Mesendoderm (in vitro differentiated cells): ENCODE data around the gene LIG1.

Source experiments
- DNase-seq: peaks from one replicate; pipeline ENCODE4 v3.0.0; 2013
- H2AK5ac ChIP-seq: 2 replicates; pipeline ENCODE4 v1.6.1; 2013; ENCODE audit warnings: low read length, inconsistent platforms
- H2BK120ac ChIP-seq: 2 replicates; pipeline ENCODE4 v1.6.1; 2013; ENCODE audit warnings: low read depth, mild to moderate bottlenecking, low read length, moderate library complexity, mixed read lengths
- H2BK15ac ChIP-seq: replicated peaks from 2 replicates; pipeline ENCODE4 v1.6.1; 2013; ENCODE audit warnings: low read depth, mild to moderate bottlenecking, moderate library complexity
- H2BK5ac ChIP-seq: 2 replicates; pipeline ENCODE4 v1.6.1; 2013; ENCODE audit warnings: low read length, inconsistent platforms
- H3K18ac ChIP-seq: 2 replicates; pipeline ENCODE4 v1.6.1; 2013; ENCODE audit warnings: mild to moderate bottlenecking, low read length, mixed read lengths
- H3K23ac ChIP-seq: one replicate; pipeline ENCODE4 v1.6.1; 2013; ENCODE audit warnings: low read length
- H3K27ac ChIP-seq: 2 replicates; pipeline ENCODE4 v1.5.1; 2013; ENCODE audit warnings: low read depth, mild to moderate bottlenecking, inconsistent platforms, low read length, moderate library complexity
- H3K27me3 ChIP-seq: 2 replicates; pipeline ENCODE4 v1.6.1; 2013; ENCODE audit warnings: low read length, control low read depth, mild to moderate bottlenecking, inconsistent platforms; ENCODE audit not compliant: insufficient read depth, poor library complexity
- H3K36me3 ChIP-seq: 2 replicates; pipeline ENCODE4 v1.6.1; 2013; ENCODE audit warnings: low read length, inconsistent platforms; ENCODE audit not compliant: control insufficient read depth, insufficient read depth
- H3K4ac ChIP-seq: one replicate; pipeline ENCODE4 v1.6.1; 2013; ENCODE audit warnings: low read depth, mild to moderate bottlenecking, low read length, moderate library complexity
- H3K4me1 ChIP-seq: 2 replicates; pipeline ENCODE4 v1.6.1; 2013; ENCODE audit warnings: low read depth, low read length, inconsistent platforms; ENCODE audit not compliant: control insufficient read depth
- H3K4me2 ChIP-seq: 2 replicates; pipeline ENCODE4 v1.6.1; 2013; ENCODE audit warnings: low read length
- H3K4me3 ChIP-seq: 2 replicates; pipeline ENCODE4 v1.5.1; 2013; ENCODE audit warnings: mild to moderate bottlenecking, low read length
- H3K56ac ChIP-seq: one replicate; pipeline ENCODE4 v1.6.1; 2013; ENCODE audit warnings: low read length
- H3K79me1 ChIP-seq: 2 replicates; pipeline ENCODE4 v1.6.1; 2013; ENCODE audit warnings: low read length, inconsistent platforms
- H3K79me2 ChIP-seq: 2 replicates; pipeline ENCODE4 v1.6.1; 2013; ENCODE audit warnings: mild to moderate bottlenecking, low read length; ENCODE audit not compliant: control insufficient read depth, insufficient read depth
- H3K9ac ChIP-seq: 2 replicates; pipeline ENCODE4 v1.6.1; 2013; ENCODE audit warnings: low read length, inconsistent platforms
- H4K5ac ChIP-seq: one replicate; pipeline ENCODE4 v1.6.1; 2013; ENCODE audit warnings: low read length
- H4K8ac ChIP-seq: one replicate; pipeline ENCODE4 v1.6.1; 2013; ENCODE audit warnings: low read depth, mild to moderate bottlenecking, control low read depth, low read length, moderate library complexity
- WGBS: extraction: QIAGEN DNeasy Blood & Tissue Kit; methylation state at CpG from one replicate; pipeline ENCODE4 v1.1.7; 2013; ENCODE audit warnings: low lambda C conversion rate, missing lambda C conversion rate; ENCODE audit not compliant: insufficient coverage; ENCODE audit errors: extremely low coverage; 5-methylcytosine and 5-hydroxymethylcytosine counted together

Gene LIG1

DNA sequence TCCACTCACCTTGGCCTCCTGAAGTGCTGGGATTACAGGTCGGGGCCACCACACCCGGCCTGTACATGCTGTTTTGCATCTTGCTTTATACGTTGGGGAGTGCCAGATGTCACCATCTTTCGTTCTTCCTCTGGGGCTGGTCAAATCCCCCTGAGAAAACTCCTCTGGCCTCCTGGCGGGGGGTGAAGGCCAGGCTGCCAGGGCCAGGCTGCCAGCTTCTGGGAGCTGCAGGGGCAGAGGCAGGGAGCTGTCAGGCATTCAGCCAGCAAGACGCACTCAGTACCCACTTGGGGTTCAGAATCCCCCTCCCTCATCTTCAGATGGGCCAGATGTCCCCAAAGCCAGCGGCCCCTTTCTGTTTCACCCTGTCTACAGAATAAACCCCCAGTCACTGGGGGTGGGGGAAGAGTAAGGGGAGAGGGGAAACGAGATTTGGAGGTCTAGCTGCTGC lies 16.4 kb upstream of the LIG1 start:
- no peak overlapping the region for H4K8ac ChIP-seq
- no peak overlapping the region for H2BK15ac ChIP-seq
- H3K79me1 ChIP-seq, result no peaks in the 10 kb centered on the region
- H2BK5ac ChIP-seq, result no peak overlapping the region
- WGBS, result no CpG with 5 or more reads among the region's 8 CpGs
- H3K4me2 ChIP-seq, result no peak overlapping the region
- H3K56ac ChIP-seq, result no peak overlapping the region
- H3K27ac ChIP-seq, result no peak overlapping the region
- no peak overlapping the region for H3K23ac ChIP-seq
- H3K27me3 ChIP-seq, result no peaks in the 10 kb centered on the region
- no peaks in the 10 kb centered on the region for H3K36me3 ChIP-seq
- H4K5ac ChIP-seq, result no peak overlapping the region
- H3K4me3 ChIP-seq, result no peak overlapping the region
- DNase-seq, result no peak
- H3K4me1 ChIP-seq, result no peaks in the 10 kb centered on the region
- H3K18ac ChIP-seq, result no peak overlapping the region
- H2BK120ac ChIP-seq, result no peak overlapping the region
- H3K9ac ChIP-seq, result no peak overlapping the region
- no peak overlapping the region for H2AK5ac ChIP-seq
- no peaks in the 10 kb centered on the region for H3K79me2 ChIP-seq
- no peak overlapping the region for H3K4ac ChIP-seq

DNA sequence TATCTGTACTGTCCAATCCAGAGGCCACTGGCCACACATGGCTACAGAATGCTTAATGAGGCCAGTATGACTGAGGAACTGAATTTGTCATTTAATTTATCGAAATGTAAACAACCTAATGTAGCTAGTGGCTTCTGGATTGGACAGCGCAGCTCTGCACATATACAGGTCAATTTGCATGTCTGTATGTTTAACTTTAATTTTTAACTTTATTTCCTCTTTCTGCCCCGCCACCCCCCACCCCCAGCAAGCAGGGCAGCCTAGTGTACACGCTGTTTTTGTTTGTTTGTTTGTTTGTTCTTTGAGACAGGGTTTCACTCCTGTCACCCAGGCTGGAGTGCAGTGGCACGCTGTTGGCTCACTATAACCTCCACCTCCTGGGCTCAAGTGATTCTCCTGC lies 15.9 kb upstream of the LIG1 start:
- no peak overlapping the region for H3K23ac ChIP-seq
- no peak overlapping the region for H2BK120ac ChIP-seq
- H3K4me3 ChIP-seq, result no peak overlapping the region
- no peak overlapping the region for H3K18ac ChIP-seq
- no peak overlapping the region for H2BK5ac ChIP-seq
- no peaks in the 10 kb centered on the region for H3K4me1 ChIP-seq
- no peaks in the 10 kb centered on the region for H3K36me3 ChIP-seq
- no peaks in the 10 kb centered on the region for H3K79me2 ChIP-seq
- H3K4ac ChIP-seq, result no peak overlapping the region
- H3K56ac ChIP-seq, result no peak overlapping the region
- no peak overlapping the region for H2BK15ac ChIP-seq
- no peak overlapping the region for H3K4me2 ChIP-seq
- H3K27me3 ChIP-seq, result no peaks in the 10 kb centered on the region
- H2AK5ac ChIP-seq, result no peak overlapping the region
- H3K9ac ChIP-seq, result no peak overlapping the region
- H3K27ac ChIP-seq, result no peak overlapping the region
- WGBS, result no CpG with 5 or more reads among the region's 5 CpGs
- no peak for DNase-seq
- H3K79me1 ChIP-seq, result no peaks in the 10 kb centered on the region
- no peak overlapping the region for H4K5ac ChIP-seq
- H4K8ac ChIP-seq, result no peak overlapping the region

DNA sequence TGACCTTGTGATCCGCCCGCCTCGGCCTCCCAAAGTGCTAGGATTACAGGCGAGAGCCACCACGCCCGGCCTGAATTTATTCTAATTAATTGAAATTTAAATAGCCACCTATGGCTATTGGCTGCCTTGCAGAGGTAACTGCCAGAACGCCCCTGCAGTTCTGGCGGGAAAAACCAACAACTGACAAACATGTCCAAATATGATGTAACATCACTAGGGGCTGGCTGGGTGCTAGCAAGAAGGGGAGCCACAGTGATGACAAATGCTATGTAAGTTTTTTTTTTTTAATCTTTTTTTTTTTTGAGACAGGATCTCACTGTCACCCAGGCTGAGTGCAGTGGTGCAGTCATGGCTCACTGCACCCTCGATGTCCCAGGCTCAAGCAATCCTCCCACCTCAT lies 13.2 kb upstream of the LIG1 start:
- H3K4me2 ChIP-seq, result no peak overlapping the region
- no peak overlapping the region for H3K23ac ChIP-seq
- no peak overlapping the region for H3K27ac ChIP-seq
- H3K79me2 ChIP-seq, result no peaks in the 10 kb centered on the region
- H2AK5ac ChIP-seq, result no peak overlapping the region
- no peak overlapping the region for H3K18ac ChIP-seq
- no peaks in the 10 kb centered on the region for H3K27me3 ChIP-seq
- no peaks in the 10 kb centered on the region for H3K4me1 ChIP-seq
- no peak overlapping the region for H2BK15ac ChIP-seq
- no peaks in the 10 kb centered on the region for H3K36me3 ChIP-seq
- no peak overlapping the region for H3K4me3 ChIP-seq
- no peak overlapping the region for H3K56ac ChIP-seq
- H3K79me1 ChIP-seq, result no peaks in the 10 kb centered on the region
- no peak overlapping the region for H4K5ac ChIP-seq
- H3K9ac ChIP-seq, result no peak overlapping the region
- H2BK5ac ChIP-seq, result no peak overlapping the region
- H3K4ac ChIP-seq, result no peak overlapping the region
- no CpG with 5 or more reads among the region's 9 CpGs for WGBS
- no peak overlapping the region for H4K8ac ChIP-seq
- H2BK120ac ChIP-seq, result no peak overlapping the region
- DNase-seq, result no peak

DNA sequence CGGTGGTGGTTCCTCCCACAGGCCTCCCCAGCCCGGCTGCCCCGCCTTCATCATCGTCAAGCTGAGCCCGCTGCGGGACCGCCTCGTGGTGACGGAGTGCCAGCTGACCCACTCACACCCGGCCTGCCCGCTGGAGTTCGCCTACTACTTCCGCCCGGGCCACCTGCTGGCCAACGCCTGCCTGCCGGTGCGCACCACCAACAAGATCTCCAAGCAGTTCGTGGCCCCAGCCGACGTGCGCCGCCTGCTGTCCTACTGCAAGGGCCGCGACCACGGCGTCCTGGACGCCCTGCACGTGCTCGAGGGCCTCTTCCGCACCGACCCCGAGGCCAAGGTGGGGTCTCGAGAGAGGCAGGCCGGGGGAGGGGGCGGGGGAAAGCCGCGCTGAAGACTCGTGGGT lies 12.3 kb upstream of the LIG1 start:
- Histone ChIP-seq H3K56ac (no peak overlapping the region), H2BK120ac (no peak overlapping the region), H4K8ac (no peak overlapping the region), H3K9ac (no peak overlapping the region), H3K23ac (no peak overlapping the region), H3K79me1 (no peaks in the 10 kb centered on the region), H3K4me3 (no peak overlapping the region), H3K4ac (no peak overlapping the region), H3K36me3 (no peaks in the 10 kb centered on the region), H3K18ac (no peak overlapping the region), H3K27ac (no peak overlapping the region), H3K4me2 (no peak overlapping the region), H3K79me2 (no peaks in the 10 kb centered on the region), H2BK5ac (no peak overlapping the region), H2AK5ac (no peak overlapping the region), H3K4me1 (no peaks in the 10 kb centered on the region), H3K27me3 (no peaks in the 10 kb centered on the region), H4K5ac (no peak overlapping the region), H2BK15ac (no peak overlapping the region)
- DNase-seq, result no peak
- no CpG with 5 or more reads among the region's 38 CpGs for WGBS

DNA sequence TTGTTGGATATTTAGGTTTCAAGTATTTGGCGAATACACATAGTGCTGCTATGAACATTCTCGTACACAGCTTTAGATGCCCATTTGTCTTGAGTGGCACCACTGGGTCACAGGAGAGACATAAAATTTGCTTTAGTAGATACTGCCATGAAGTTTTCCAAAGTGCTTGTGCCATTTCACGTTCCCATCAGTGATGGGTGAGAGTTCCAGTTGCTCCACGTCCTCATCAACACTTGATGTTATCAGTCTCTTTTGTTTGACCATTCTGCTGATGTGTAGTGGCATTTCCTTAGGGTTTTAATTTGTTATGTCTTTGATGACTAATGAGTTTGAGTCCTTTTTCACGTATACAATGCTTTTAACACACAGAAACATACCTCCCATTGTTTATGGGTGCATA lies 11.4 kb upstream of the LIG1 start:
- no peak overlapping the region for H2BK15ac ChIP-seq

DNA sequence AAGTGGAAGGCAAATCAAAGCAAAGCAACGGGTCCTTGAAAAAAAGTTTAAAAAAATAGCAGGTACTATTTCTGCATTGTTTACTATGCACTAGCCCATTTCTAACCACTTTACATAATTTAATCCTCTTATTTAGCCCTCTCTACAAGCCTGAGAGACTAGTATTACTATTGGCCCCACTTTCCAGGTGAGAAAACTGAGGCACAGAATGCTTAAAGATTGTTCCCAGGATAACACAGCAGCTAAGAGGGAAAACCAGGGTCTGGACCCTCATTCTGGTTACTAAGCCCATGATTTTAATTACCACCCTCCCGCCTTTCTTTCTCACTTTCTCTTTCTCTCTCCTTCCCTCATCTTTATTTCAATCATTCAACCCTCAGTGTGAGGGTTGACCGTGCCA lies 6.1 kb upstream of the LIG1 start:
- Histone ChIP-seq H3K4ac (no peak overlapping the region), H3K56ac (no peak overlapping the region), H2AK5ac (no peak overlapping the region), H3K9ac (no peak overlapping the region), H2BK5ac (no peak overlapping the region), H2BK15ac (no peak overlapping the region), H3K18ac (no peak overlapping the region), H3K4me3 (no peak overlapping the region), H3K4me2 (no peak overlapping the region), H3K79me1 (peaks cover 3% of the 10 kb centered on the region), H4K8ac (no peak overlapping the region), H3K23ac (no peak overlapping the region), H3K36me3 (peaks cover 2% of the 10 kb centered on the region), H3K27me3 (no peaks in the 10 kb centered on the region), H3K4me1 (no peaks in the 10 kb centered on the region), H2BK120ac (no peak overlapping the region), H4K5ac (no peak overlapping the region), H3K27ac (no peak overlapping the region), H3K79me2 (no peaks in the 10 kb centered on the region)
- no peak for DNase-seq
- WGBS, result 100% methylated on average over 1 of the region's 3 CpGs

More for the DNA sequence above, 11.4 kb upstream of the LIG1 start:
- no peak overlapping the region for H3K27ac ChIP-seq
- H3K56ac ChIP-seq, result no peak overlapping the region
- no peak overlapping the region for H3K4me3 ChIP-seq
- DNase-seq, result no peak
- H3K18ac ChIP-seq, result no peak overlapping the region
- WGBS, result no CpG with 5 or more reads among the region's 5 CpGs
- H3K4ac ChIP-seq, result no peak overlapping the region
- H4K5ac ChIP-seq, result no peak overlapping the region
- H3K4me2 ChIP-seq, result no peak overlapping the region
- H3K79me1 ChIP-seq, result no peaks in the 10 kb centered on the region
- no peak overlapping the region for H2BK120ac ChIP-seq
- no peaks in the 10 kb centered on the region for H3K36me3 ChIP-seq
- no peak overlapping the region for H4K8ac ChIP-seq
- H3K4me1 ChIP-seq, result no peaks in the 10 kb centered on the region
- H3K23ac ChIP-seq, result no peak overlapping the region
- H2BK5ac ChIP-seq, result no peak overlapping the region
- no peaks in the 10 kb centered on the region for H3K27me3 ChIP-seq
- no peaks in the 10 kb centered on the region for H3K79me2 ChIP-seq
- no peak overlapping the region for H2AK5ac ChIP-seq
- no peak overlapping the region for H3K9ac ChIP-seq
